Activated CD8-positive, alpha-beta T cell treated with anti-CD3 and anti-CD28 coated beads, Interleukin-2, amount 10 ng/mL, durations not matched to agents 7 days and 5 days (primary cell): Measurements from ENCODE around the gene VPS13C. TPM values are rescaled to one million over a fixed set of nuclear protein-coding genes. Genes with fewer than 3 reads are reported as not detected.

ENCODE experiments used
- ATAC-seq: fragments of 150-1000 bp; cut with Tn5 transposase; one replicate; pipeline ENCODE4 v1.10.0; 2021; ENCODE audit warnings: moderate library complexity
- CTCF ChIA-PET: fragments of 350-600 bp; sonication (Branson Sonifier 250); formaldehyde crosslinking; loops from one replicate; lab custom pipeline; 2021; ENCODE audit warnings: antibody characterized with exemption; lab: Charles Lee
- POLR2A ChIA-PET: fragments of 350-600 bp; sonication (Branson Sonifier 250); formaldehyde crosslinking; loops from one replicate; lab custom pipeline; 2021; ENCODE audit warnings: antibody characterized with exemption; lab: Charles Lee
- DNase-seq: peaks from one replicate; pipeline ENCODE4 v3.0.0-alpha.2; 2020
- H3K27ac Mint-ChIP-seq: one replicate; pipeline ENCODE4 v1.8.0; 2021; ENCODE audit warnings: mild to moderate bottlenecking, mixed read lengths
- H3K27me3 Mint-ChIP-seq: one replicate; pipeline ENCODE4 v1.8.0; 2021; ENCODE audit warnings: low read depth, mixed read lengths
- H3K36me3 Mint-ChIP-seq: one replicate; pipeline ENCODE4 v1.8.0; 2021; ENCODE audit warnings: low read depth, mixed read lengths
- H3K4me1 Mint-ChIP-seq: one replicate; pipeline ENCODE4 v1.8.0; 2021; ENCODE audit warnings: low read depth, mixed read lengths
- H3K4me3 Mint-ChIP-seq: one replicate; pipeline ENCODE4 v1.8.0; 2021; ENCODE audit warnings: mild to moderate bottlenecking, mixed read lengths
- H3K9me3 Mint-ChIP-seq: one replicate; pipeline ENCODE4 v1.8.0; 2022; ENCODE audit warnings: mixed read lengths; ENCODE audit not compliant: insufficient read depth
- total RNA-seq, 2 experiments: library from RNA; stranded (reverse); gene quantifications; one replicate each; pipeline ENCODE4 v1.2.3, GENCODE V29; 2021

VPS13C gene
- total RNA-seq, 2 experiments from 2014 or later: 58.3 to 64.7 TPM

DNA sequence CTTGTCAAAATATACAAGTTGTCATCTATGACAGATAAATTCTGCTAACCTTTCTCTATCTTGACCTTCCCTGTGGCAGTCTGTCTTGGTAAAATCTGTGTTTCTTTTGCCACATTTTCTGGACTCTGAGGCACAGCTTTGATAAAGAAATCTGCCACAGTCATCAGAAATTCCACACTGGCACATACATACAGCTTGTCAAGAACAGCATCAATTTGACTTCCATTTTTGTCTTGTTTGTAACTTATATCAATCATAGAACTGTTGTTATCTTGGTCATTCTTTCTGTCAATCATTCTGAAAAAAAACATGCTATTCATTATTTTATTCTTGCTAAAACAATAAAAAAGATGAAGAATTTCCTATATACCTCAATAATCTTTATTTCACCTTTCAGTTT lies 130.8 kb downstream of the VPS13C start:
- ATAC-seq (no peak), DNase-seq (no peak)
- Mint-ChIP-seq H3K36me3 (peaks cover 31% of the 10 kb centered on the region), H3K9me3 (no peaks in the 10 kb centered on the region), H3K27me3 (no peaks in the 10 kb centered on the region), H3K4me1 (no peaks in the 10 kb centered on the region), H3K4me3 (no peak overlapping the region), H3K27ac (no peak overlapping the region)
- CTCF ChIA-PET: no interaction called here
- POLR2A ChIA-PET: no interaction called here

DNA sequence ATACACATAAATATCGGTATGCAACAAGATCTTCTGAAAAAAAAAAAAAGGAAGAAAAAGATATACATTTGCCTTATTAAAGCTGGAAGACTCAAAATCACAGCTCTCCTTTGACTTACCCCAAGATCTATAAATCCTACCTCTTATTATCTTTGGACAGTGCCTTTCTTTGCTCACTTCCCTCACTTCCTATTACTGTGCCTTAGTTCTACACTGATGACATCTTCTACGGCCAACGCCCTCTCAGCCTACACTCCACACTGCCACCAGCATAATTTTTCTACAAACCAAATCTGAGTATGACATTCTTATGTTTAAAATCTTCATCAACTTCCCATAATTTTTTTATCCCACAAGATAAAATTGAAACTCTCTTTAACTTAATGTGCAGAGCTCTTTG lies 137.1 kb downstream of the VPS13C start:
- DNase-seq (no peak), ATAC-seq (no peak)
- POLR2A ChIA-PET: no interaction called here
- Mint-ChIP-seq H3K4me1 (no peaks in the 10 kb centered on the region), H3K4me3 (no peak overlapping the region), H3K27me3 (no peaks in the 10 kb centered on the region), H3K9me3 (no peaks in the 10 kb centered on the region), H3K36me3 (peaks cover 18% of the 10 kb centered on the region), H3K27ac (no peak overlapping the region)
- CTCF ChIA-PET: interaction anchor here (1.4 kb wide), 1 partner anchor 18 kb away, joined by 3 read pairs; no protein-coding TSS in a partner anchor

DNA sequence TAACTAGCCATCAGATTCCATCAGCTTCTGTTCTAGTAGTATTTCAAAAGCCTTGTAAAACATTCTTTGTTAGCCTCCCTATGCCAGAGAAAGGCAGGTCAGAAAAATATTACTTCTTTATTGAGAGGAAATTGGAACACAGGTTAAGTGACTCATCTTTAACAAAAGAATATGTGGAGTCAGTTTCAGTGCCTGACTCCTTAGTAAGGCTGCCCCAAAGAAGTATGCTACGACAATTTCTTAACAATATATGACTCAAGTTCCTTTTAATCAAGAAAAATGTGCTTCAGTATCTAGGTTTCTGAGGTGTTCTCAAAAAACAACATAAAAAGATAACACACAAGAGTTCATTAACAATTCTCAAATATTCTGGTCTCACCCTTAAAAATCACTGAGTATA lies 139.2 kb downstream of the VPS13C start:
- H3K27ac Mint-ChIP-seq: no peak overlapping the region
- H3K36me3 Mint-ChIP-seq: peaks cover 20% of the 10 kb centered on the region
- H3K27me3 Mint-ChIP-seq: no peaks in the 10 kb centered on the region
- no peak overlapping the region for H3K4me3 Mint-ChIP-seq
- H3K9me3 Mint-ChIP-seq: no peaks in the 10 kb centered on the region
- H3K4me1 Mint-ChIP-seq: no peaks in the 10 kb centered on the region
- DNase-seq: no peak
- ChIA-PET CTCF (interaction anchor here (1.3 kb wide), 1 partner anchor 139 kb away, joined by 3 read pairs; the partner anchor contains the start of gene VPS13C), POLR2A (no interaction called here)
- no peak for ATAC-seq

DNA sequence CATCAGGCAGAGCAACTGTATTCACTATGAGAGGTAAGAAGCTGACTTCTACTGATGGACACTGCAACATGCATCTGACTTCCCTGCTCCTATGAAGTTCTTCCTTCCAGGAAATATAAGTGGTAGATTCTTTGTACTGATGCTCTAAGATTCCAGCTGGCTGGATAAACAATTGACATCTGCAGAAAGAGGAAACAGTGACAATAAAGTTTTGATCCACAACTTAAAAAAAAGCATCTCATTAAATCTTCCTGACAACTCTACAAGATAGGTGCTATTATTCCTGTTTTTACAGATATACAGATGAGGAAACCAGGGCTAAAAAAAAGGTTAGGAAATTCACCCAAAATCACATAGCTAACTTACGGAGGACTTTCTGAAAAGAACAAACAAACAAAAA lies 142.8 kb downstream of the VPS13C start:
- DNase-seq: no peak
- Mint-ChIP-seq H3K4me3 (no peak overlapping the region), H3K27ac (no peak overlapping the region), H3K36me3 (peaks cover 44% of the 10 kb centered on the region), H3K9me3 (no peaks in the 10 kb centered on the region), H3K4me1 (no peaks in the 10 kb centered on the region), H3K27me3 (no peaks in the 10 kb centered on the region)
- ATAC-seq: no peak
- CTCF ChIA-PET: interaction anchor here (1.4 kb wide), 1 partner anchor 154 kb away, joined by 3 read pairs; no protein-coding TSS in a partner anchor
- POLR2A ChIA-PET: no interaction called here

DNA sequence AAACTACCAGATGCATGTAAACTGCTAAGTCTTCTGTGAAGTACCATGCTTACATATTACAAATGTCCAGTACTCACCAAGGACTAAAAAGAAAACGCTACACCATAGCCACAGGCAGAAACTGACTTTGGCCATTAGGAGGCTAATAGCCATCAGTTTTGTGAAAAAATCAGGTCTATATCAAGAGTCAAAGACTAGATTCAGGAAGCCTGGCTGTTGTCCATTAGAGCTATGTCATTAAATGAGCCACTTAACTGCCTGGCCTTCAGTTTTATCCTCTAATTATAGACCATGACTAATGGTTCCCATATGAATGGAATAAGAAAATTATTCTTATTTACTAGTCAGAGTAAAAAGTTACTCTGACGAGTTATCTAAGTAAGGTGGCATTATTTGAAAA lies 144.1 kb downstream of the VPS13C start:
- Mint-ChIP-seq H3K4me1 (no peaks in the 10 kb centered on the region), H3K36me3 (peaks cover 48% of the 10 kb centered on the region), H3K27ac (no peak overlapping the region), H3K27me3 (no peaks in the 10 kb centered on the region), H3K9me3 (no peaks in the 10 kb centered on the region), H3K4me3 (no peak overlapping the region)
- DNase-seq (no peak), ATAC-seq (no peak)
- ChIA-PET POLR2A (no interaction called here), CTCF (no interaction called here)

DNA sequence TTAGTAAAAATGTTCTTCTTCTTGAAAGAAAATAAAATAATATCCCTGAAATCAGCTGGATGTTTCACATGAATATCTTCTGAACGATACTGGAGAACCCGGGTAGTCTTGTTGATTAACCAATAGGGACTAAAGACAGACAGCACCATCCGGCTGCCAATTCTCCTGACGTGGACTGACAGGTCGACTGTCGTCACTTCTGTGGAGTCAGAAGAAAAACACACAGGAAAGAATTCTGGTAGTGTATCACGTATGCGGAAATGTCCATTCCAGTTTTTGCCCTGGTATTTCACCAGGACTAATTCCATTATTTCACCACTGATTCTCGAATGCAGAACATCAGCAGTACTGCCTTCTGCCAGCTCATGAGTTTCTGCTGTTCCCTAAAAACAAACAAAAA lies 144.6 kb downstream of the VPS13C start:
- no peaks in the 10 kb centered on the region for H3K27me3 Mint-ChIP-seq
- ChIA-PET CTCF (no interaction called here), POLR2A (no interaction called here)
- no peak overlapping the region for H3K4me3 Mint-ChIP-seq
- H3K36me3 Mint-ChIP-seq: peaks cover 51% of the 10 kb centered on the region
- H3K9me3 Mint-ChIP-seq: no peaks in the 10 kb centered on the region
- DNase-seq (no peak), ATAC-seq (no peak)
- no peak overlapping the region for H3K27ac Mint-ChIP-seq
- no peaks in the 10 kb centered on the region for H3K4me1 Mint-ChIP-seq

DNA sequence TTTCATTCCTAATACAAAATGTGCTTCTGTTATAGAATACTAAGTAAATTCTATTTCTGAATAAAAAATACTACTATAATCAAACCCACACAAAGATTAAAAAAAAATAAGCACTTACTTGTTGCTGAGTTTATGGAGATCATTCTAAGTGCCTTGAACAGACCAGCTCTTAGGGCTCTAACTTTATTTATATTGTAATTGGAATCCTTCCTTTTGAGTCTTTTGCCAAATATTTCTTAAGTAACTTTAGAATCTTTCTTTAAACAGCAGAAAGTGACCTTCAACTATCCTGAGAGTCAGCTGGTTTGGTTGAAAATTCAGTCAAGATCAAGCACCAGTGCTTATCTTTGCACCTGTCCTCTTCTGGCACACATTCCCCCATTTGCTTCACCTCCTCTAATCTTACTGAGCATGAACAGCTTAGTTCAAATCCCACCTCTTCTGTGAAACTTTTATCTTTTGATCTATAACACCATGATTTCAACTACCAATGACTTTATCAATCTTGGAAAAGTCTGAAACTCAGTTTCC lies 149.3 kb downstream of the VPS13C start:
- H3K27me3 Mint-ChIP-seq: no peaks in the 10 kb centered on the region
- peaks cover 54% of the 10 kb centered on the region for H3K36me3 Mint-ChIP-seq
- no peak overlapping the region for H3K27ac Mint-ChIP-seq
- no peaks in the 10 kb centered on the region for H3K9me3 Mint-ChIP-seq
- H3K4me1 Mint-ChIP-seq: no peaks in the 10 kb centered on the region
- CTCF ChIA-PET: interaction anchor here (0.7 to 1.2 kb wide), 2 partner anchors 150 to 163 kb away, joined by 3 read pairs; no protein-coding TSS in a partner anchor
- no peak for ATAC-seq
- H3K4me3 Mint-ChIP-seq: no peak overlapping the region
- POLR2A ChIA-PET: no interaction called here
- no peak for DNase-seq

DNA sequence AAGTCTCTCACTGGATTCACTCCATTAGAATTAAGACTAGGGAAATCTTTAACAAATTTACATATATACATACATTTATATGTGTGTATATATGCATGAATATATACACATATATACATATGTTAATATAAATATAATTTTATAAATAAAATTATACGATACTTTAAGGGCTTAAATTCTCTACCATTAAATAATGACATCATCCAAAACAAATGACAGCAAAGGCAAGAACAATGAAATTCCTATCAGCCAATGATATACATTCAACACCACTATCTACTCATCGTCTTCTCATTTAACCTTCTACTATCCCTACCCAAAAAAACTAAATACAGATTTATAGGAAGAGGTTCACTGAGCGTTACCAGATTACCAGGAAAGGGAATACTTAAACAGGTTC lies 152.0 kb downstream of the VPS13C start:
- POLR2A ChIA-PET: no interaction called here
- ATAC-seq: no peak

DNA sequence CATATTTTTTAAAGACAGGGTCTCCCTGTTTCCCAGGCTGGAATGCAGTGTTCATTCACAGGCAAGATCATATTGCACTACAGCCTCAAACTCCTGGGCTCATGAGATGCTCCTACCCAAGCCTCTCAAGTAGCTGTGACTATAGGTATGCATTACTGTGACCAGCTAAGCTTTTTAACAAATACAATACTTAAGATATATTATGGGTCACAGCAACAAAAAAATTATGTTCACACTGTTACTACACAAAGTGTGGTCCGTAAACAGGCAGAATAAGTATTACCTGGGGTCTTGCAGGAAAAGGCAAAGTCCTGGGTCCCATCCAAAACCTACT lies 152.5 kb downstream of the VPS13C start:
- no peak for ATAC-seq
- Mint-ChIP-seq H3K9me3 (no peaks in the 10 kb centered on the region), H3K36me3 (peaks cover 54% of the 10 kb centered on the region), H3K27me3 (no peaks in the 10 kb centered on the region), H3K4me1 (no peaks in the 10 kb centered on the region), H3K27ac (no peak overlapping the region), H3K4me3 (no peak overlapping the region)
- DNase-seq: no peak
- CTCF ChIA-PET: interaction anchor here (1.5 kb wide), 1 partner anchor 102 kb away, joined by 3 read pairs; no protein-coding TSS in a partner anchor
- POLR2A ChIA-PET: no interaction called here

More for the DNA sequence above, 152.0 kb downstream of the VPS13C start:
- H3K36me3 Mint-ChIP-seq: peaks cover 54% of the 10 kb centered on the region
- no peak overlapping the region for H3K4me3 Mint-ChIP-seq
- CTCF ChIA-PET: no interaction called here
- H3K4me1 Mint-ChIP-seq: no peaks in the 10 kb centered on the region
- DNase-seq: no peak
- no peaks in the 10 kb centered on the region for H3K9me3 Mint-ChIP-seq
- H3K27me3 Mint-ChIP-seq: no peaks in the 10 kb centered on the region
- H3K27ac Mint-ChIP-seq: no peak overlapping the region

DNA sequence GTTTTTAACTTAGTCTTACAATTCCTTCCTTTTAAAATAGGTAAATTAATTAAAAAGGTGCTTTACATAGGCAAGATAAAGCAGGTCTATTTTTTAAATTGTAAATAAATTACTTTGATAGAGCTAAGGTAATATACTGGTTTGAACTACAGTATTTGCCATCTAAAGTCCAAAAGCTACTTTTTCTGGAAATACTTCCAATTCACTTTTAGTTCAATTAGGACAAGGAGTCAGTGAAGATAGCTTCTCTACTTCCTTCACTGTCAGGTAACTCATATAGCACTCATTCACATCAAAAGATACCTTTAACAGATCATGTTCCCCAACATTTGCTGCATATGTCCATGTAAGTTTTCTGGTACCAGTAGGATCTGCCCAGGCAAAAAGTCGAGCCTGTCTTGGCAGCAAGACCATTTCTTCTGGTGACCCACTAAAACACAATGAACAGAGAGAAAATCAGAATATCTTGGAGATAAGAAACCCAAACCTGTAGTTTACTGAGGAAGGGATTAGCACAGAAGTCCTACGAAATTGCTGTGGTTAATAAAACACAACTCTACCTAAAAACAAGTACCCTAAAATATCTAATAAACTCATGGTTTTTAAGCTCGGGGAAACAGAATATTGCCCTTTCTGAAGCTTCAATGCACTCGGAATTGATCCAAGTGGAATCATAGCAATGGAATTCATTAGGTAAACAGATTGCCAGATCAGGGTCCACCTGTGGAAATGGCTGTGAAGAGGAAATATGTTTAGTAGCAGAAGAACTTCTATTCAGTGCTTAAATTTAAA lies 153.1 kb downstream of the VPS13C start:
- H3K4me3 Mint-ChIP-seq: no peak overlapping the region
- H3K27me3 Mint-ChIP-seq: no peaks in the 10 kb centered on the region
- no peaks in the 10 kb centered on the region for H3K4me1 Mint-ChIP-seq
- ATAC-seq (no peak), DNase-seq (no peak)
- POLR2A ChIA-PET: no interaction called here
- no peak overlapping the region for H3K27ac Mint-ChIP-seq
- H3K9me3 Mint-ChIP-seq: no peaks in the 10 kb centered on the region
- H3K36me3 Mint-ChIP-seq: peaks cover 55% of the 10 kb centered on the region
- CTCF ChIA-PET: interaction anchor here (1.5 to 1.6 kb wide), 2 partner anchors 103 to 154 kb away, joined by 3 read pairs; no protein-coding TSS in a partner anchor

DNA sequence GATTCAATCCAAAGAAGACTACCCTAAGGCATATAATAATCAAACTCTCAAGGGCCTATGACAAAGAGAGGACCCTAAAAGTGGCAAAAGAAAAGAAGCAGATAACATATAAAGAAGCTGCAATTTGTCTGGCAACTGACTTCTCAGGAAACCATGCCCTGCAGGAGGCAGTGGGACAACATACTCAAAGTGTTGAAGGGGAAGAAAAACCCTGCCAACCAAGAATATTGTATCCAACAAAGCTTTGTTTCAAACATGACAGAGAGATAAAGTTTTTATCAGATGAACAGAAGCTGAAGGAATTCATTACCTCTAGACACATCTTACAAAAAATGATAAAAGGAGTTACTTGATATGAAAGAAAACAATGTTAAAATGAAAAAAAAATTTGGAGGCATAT lies 167.1 kb downstream of the VPS13C start:
- H3K36me3 Mint-ChIP-seq: peaks cover 75% of the 10 kb centered on the region
- H3K9me3 Mint-ChIP-seq: peaks cover 38% of the 10 kb centered on the region
- DNase-seq: no peak
- no peak overlapping the region for H3K27ac Mint-ChIP-seq
- POLR2A ChIA-PET: no interaction called here
- ATAC-seq: no peak
- CTCF ChIA-PET: no interaction called here
- peaks cover 15% of the 10 kb centered on the region for H3K4me1 Mint-ChIP-seq
- no peaks in the 10 kb centered on the region for H3K27me3 Mint-ChIP-seq
- no peak overlapping the region for H3K4me3 Mint-ChIP-seq

DNA sequence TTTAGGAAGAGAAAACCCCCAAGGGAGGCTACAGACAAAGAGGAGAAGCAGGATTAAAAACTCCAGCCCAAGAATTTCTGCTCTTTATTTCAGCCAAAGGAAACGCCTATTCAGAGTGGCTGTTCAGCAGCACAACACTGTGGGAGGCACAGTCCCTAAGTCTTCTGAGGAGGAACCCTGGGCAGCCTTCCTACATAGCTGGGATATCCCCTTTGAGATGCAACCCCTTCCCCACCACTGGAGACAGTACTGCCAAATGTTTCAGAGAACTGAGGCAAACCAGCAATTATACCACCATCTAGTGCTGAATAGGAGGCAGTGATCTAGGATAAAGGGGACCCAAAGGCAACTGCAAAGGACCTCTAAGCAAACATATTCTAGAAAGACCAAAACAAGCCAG lies 168.1 kb downstream of the VPS13C start:
- CTCF ChIA-PET: no interaction called here
- Mint-ChIP-seq H3K27ac (no peak overlapping the region), H3K9me3 (peaks cover 38% of the 10 kb centered on the region), H3K27me3 (no peaks in the 10 kb centered on the region), H3K36me3 (peaks cover 75% of the 10 kb centered on the region), H3K4me3 (no peak overlapping the region), H3K4me1 (peaks cover 15% of the 10 kb centered on the region)
- ATAC-seq (no peak), DNase-seq (no peak)
- POLR2A ChIA-PET: no interaction called here
